ENCODE data around the gene LRRC58. TPM values are rescaled to one million over a fixed set of nuclear protein-coding genes. Genes with fewer than 3 reads are reported as not detected.

The LRRC58 gene
- total and polyA plus RNA-seq, 2 of the 13 experiments (the other 11 are each of a cell fraction or from before 2014, with no cell fraction given) = 9.7 to 17.3 TPM

GRCh38 chr3:120348991-120349854, at the start of gene LRRC58 (continued):
- TF ChIP-seq NCOA1 (CRISPR knock-in tag; IDR thresholded peaks at IDR 0.05) (peak; percentile 95; the same call in 1 of the 2 replicates), GTF2F1 (IDR thresholded peaks at IDR 0.05; ENCODE audit: low read length) (no peak), AKAP8 (CRISPR knock-in tag; IDR thresholded peaks at IDR 0.05) (0 out of 2 replicates have a peak, but pooled peaks have one; percentile 20), THYN1 (CRISPR knock-in tag; IDR thresholded peaks at IDR 0.05; ENCODE audit: borderline replicate concordance, low read depth) (peak; percentile 34; the same call in 1 of the 2 replicates), ZFP37 (CRISPR knock-in tag; IDR thresholded peaks at IDR 0.05; ENCODE audit: borderline replicate concordance) (peak; percentile 85; the same call in 1 of the 2 replicates), ZNF574 (CRISPR knock-in tag; IDR thresholded peaks at IDR 0.05) (peak; percentile 94), LBX2 (CRISPR knock-in tag; IDR thresholded peaks at IDR 0.05; ENCODE audit: borderline replicate concordance) (no peak; the same call in 1 of the 2 replicates), MIER2 (CRISPR knock-in tag; IDR thresholded peaks at IDR 0.05) (no peak), ZNF329 (CRISPR knock-in tag; IDR thresholded peaks at IDR 0.05; ENCODE audit: low read depth) (peak; percentile 88; the same call in 1 of the 2 replicates), ZNF530 (CRISPR knock-in tag; IDR thresholded peaks at IDR 0.05; ENCODE audit: low read depth) (no peak; the same call in 1 of the 2 replicates), ZBTB49 (CRISPR knock-in tag; IDR thresholded peaks at IDR 0.05; ENCODE audit: borderline replicate concordance) (no peak), SIN3A (IDR thresholded peaks at IDR 0.05; ENCODE audit: borderline replicate concordance, low read depth, low read length) (peak; percentile 31; the same call in 1 of the 2 replicates), ZHX1 (CRISPR knock-in tag; IDR thresholded peaks at IDR 0.05; ENCODE audit: low read depth) (peak; percentile 61; the same call in 1 of the 2 replicates), ZNF124 (CRISPR knock-in tag; IDR thresholded peaks at IDR 0.05) (0 out of 2 replicates have a peak, but pooled peaks have one; percentile 20), MEIS2 (CRISPR knock-in tag; IDR thresholded peaks at IDR 0.05) (peak; percentile 53; the same call in 1 of the 2 replicates), SP1 (IDR thresholded peaks at IDR 0.05) (no peak), SP1 (CRISPR knock-in tag; IDR thresholded peaks at IDR 0.05) (0 out of 2 replicates have a peak, but pooled peaks have one; percentile 40), ZNF18 (CRISPR knock-in tag; IDR thresholded peaks at IDR 0.05; ENCODE audit: insufficient replicate concordance) (peak; percentile 82)

Measured in HepG2 (cell line).